HG03469 (cell line): ENCODE results near the gene OR51B4.
"Not testable (repeated sequence)": the region's sequence is repeated elsewhere in the genome, so short reads cannot be mapped to it uniquely, and the experiment has no call there.

ENCODE experiments used
- ATAC-seq: cut with Tn5 transposase; IDR thresholded peaks from one replicate; pipeline ENCODE4 v1.9.1; 2021; ENCODE audit warnings: mild to moderate bottlenecking, moderate library complexity, moderate number of reproducible peaks; ENCODE audit not compliant: unreplicated experiment

The OR51B4 gene

DNA sequence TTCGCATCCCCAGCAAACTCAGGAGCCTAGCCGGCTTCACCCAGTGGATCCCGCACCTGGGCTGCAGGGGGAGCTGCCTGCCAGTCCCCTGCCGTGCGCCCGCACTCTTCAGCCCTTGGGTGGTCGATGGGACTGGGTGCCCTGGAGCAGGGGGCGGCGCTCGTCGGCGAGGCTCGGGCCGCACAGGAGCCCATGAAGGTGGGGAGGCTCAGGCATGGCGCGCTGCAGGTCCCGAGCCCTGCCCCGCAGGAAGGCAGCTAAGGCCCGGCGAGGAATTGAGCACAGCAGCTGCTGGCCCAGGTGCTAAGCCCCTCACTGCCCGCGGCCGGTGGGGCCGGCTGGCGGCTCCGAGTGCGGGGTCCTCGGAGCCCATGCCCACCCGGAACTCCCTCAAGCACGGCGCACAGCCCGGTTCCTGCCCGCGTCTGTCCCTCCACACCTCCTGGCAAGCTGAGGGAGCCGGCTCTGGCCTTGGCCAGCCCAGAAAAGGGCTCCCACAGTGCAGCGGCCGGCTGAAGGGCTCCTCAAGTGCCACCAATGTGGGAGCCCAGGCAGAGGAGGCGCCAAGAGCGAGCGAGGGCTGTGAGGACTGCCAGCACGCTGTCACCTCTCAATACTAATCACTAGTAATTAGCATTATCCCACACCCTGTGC lies 7.3 kb downstream of the OR51B4 start:
- ATAC-seq: not testable (repeated sequence)

- no peak for ATAC-seq
These were observed 8.7 kb downstream of the OR51B4 start for GRCh38 chr11:5293028-5293427.

DNA sequence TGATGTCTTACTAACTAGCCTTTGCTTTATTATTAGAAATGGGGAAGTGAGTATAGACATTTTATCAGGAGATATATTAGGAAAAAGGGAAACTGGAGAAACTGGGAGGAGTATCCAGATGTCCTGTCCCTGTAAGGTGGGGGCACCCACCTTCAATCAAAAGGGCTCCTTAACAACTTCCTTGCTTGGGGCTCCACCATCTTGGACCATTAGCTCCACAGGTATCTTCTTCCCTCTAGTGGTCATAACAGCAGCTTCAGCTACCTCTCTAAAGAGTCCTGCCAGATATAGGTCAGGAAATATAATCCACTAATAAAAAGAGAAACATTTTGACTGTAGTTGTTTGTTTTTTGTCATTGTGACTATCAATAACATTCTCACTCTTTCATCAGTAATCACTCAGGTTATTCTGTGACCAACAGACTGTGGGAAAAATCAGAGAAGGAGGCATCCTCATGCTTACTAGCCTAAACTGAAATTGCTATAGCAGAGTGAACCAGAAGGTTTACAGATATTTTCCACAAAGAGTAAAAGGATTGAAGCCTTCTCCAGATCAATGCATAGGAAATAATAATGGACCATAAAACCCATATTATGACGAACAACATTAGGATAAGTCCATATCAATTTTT lies 10.4 kb downstream of the OR51B4 start:
- peak; percentile 91 for ATAC-seq

DNA sequence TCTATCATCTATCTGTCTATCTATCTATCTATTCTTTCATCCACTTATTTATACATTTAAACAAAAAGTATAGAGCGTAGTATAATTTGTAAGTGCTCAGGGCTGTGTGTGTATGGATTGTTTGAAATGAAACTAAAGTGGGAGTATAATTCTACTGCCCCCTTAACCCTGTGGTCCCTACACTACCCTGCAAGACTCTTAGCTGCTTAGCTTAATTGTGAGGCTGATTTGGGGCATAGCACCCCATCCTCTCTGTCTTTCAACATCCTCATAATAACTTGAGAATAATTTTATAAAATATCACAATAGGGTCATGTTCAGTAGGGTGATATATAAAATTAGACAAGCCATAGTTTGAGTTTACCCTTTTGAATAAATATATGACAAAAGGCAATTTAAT lies 11.6 kb downstream of the OR51B4 start:
- no peak for ATAC-seq

DNA sequence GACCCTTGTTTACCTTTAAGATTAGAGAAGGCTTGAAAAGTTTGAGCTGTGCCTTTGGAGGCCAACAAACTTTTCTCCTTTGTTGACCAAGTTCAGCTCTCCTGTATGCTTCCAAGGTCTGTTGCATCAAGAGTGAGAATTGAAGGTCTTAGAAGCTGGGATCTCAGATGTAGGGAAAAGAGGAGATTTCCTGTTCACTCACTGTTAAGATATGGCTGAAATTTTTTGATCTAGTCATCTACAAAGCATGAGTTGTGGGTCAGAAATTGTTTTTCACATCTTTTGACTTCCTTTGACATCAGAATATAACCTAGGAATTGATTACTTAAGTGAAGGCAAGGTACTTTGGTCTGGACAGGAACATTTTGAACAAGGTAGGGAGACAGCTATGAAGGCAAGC lies 12.1 kb downstream of the OR51B4 start:
- no peak for ATAC-seq

GRCh38 chr11:5288906-5289550 lies 12.7 kb downstream of the OR51B4 start:
- ATAC-seq: no peak

DNA sequence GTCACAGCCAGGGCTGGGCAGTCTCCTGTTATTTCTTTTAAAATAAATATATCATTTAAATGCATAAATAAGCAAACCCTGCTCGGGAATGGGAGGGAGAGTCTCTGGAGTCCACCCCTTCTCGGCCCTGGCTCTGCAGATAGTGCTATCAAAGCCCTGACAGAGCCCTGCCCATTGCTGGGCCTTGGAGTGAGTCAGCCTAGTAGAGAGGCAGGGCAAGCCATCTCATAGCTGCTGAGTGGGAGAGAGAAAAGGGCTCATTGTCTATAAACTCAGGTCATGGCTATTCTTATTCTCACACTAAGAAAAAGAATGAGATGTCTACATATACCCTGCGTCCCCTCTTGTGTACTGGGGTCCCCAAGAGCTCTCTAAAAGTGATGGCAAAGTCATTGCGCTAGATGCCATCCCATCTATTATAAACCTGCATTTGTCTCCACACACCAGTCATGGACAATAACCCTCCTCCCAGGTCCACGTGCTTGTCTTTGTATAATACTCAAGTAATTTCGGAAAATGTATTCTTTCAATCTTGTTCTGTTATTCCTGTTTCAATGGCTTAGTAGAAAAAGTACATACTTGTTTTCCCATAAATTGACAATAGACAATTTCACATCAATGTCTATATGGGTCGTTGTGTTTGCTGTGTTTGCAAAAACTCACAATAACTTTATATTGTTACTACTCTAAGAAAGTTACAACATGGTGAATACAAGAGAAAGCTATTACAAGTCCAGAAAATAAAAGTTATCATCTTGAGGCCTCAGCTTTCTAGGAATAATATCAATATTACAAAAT lies 13.4 kb downstream of the OR51B4 start:
- ATAC-seq: no peak

- ATAC-seq: no peak
These were observed 14.8 kb downstream of the OR51B4 start for GRCh38 chr11:5286901-5287300.

DNA sequence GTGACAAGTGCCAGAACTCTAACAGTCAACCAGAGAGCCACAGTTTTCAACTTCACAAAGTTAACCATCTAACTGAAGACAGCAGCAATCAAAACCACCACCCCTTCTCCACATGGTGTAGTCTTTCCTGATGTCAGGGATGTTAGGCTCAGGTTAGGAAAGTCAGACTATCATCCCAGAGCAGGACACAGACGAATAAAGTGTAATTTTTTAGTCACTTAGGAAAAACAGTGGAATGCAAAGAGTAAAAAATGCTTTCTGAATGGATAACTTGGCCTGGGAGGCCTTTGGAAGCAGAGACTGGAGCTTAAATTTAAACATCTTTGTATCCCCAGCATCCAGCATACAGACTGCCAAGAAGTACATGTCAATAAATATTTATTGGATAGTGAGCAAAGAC lies 15.4 kb downstream of the OR51B4 start:
- ATAC-seq: no peak

- ATAC-seq: no peak
These were observed 15.9 kb downstream of the OR51B4 start for GRCh38 chr11:5285703-5286340.

DNA sequence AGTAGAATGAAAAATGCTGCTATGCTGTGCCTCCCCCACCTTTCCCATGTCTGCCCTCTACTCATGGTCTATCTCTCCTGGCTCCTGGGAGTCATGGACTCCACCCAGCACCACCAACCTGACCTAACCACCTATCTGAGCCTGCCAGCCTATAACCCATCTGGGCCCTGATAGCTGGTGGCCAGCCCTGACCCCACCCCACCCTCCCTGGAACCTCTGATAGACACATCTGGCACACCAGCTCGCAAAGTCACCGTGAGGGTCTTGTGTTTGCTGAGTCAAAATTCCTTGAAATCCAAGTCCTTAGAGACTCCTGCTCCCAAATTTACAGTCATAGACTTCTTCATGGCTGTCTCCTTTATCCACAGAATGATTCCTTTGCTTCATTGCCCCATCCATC lies 17.1 kb downstream of the OR51B4 start:
- ATAC-seq: no peak

DNA sequence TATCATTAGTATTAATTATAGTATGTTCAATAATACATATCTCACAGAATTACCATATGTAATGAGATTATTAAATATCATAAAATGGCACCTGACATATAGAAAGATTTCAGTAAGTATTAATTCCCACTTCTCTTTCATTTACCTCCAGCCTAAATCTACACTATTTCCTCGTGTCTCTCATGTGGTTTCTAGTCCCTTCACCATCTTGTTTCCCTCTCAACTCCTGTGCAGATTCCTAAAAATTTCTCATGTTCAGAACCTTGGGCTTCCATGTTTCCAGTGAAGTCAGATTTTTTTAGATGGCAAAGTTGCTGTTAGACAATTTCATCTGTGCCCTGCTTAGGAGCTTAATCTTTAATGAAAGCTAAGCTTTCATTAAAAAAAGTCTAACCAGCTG lies 17.9 kb downstream of the OR51B4 start:
- ATAC-seq: no peak

- no peak for ATAC-seq
These were observed 18.7 kb downstream of the OR51B4 start for GRCh38 chr11:5283086-5283485.

DNA sequence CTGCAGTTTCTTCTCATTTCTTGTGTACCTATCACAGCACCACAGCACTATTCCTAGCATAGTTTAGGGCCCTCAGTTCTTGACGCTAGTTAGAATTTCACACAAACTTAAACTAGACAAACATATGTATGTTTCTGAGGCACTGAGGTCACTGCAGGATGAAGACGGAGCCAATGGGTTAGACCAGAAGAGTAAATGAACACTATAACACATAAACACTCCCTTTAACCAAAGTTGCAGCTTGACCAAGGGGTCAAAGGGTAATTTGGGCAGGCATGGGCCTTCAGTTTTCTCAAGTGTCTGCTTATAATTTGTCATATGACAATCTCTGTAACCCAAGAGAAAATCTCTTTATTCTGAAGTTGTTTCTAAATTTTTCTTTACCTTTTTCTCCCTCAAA lies 19.1 kb downstream of the OR51B4 start:
- ATAC-seq: no peak

DNA sequence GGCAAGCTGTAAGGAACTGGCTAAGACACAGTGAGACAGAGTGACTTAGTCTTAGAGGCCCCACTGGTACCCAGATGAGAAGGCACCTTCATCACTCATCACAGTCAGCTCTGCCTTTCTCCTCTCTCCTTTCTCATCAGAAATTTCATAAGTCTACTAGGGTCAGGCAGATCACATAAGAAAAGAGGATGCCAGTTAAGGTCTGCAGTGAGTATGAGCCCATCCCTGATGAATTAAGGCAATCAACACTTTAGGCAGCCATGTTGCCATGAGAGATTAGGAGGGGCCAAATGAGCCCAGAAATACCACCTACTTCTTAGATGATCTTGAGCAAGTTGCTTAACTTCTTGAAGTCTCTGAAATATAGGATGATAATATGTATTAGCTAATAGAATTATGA lies 20.1 kb downstream of the OR51B4 start:
- no peak for ATAC-seq

DNA sequence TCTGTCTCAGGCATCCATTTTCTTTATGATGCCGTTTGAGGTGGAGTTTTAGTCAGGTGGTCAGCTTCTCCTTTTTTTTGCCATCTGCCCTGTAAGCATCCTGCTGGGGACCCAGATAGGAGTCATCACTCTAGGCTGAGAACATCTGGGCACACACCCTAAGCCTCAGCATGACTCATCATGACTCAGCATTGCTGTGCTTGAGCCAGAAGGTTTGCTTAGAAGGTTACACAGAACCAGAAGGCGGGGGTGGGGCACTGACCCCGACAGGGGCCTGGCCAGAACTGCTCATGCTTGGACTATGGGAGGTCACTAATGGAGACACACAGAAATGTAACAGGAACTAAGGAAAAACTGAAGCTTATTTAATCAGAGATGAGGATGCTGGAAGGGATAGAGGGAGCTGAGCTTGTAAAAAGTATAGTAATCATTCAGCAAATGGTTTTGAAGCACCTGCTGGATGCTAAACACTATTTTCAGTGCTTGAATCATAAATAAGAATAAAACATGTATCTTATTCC lies 21.1 kb downstream of the OR51B4 start:
- peak; percentile 90 for ATAC-seq

DNA sequence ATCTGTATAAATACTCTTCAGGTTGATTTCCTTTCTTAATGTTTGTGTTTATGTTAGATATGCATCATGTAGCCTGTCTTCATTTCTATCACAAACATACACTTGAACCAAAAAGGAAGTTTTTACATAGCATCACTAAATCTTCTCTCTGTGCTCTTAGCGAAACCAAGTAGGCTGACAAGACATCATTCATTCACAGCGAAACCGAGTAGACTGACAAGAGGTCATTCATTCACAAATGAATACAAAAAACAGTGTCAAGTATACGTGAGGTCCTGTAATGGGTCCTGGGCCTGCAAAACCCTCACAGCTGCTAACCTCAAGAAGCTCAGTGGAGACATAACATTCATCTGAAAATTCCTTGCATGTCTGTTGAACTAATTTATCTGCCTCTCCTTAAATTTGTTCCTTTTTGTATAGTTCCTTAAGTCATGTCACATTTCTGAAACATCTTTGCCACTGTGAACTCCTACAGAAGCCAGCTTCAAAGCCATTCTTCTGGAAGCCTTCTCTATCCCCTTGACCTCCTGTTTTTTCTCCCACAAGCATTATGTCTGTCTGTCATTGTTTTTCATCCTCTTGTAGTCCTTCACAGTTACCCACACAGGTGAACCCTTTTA lies 22.2 kb downstream of the OR51B4 start:
- no peak for ATAC-seq

DNA sequence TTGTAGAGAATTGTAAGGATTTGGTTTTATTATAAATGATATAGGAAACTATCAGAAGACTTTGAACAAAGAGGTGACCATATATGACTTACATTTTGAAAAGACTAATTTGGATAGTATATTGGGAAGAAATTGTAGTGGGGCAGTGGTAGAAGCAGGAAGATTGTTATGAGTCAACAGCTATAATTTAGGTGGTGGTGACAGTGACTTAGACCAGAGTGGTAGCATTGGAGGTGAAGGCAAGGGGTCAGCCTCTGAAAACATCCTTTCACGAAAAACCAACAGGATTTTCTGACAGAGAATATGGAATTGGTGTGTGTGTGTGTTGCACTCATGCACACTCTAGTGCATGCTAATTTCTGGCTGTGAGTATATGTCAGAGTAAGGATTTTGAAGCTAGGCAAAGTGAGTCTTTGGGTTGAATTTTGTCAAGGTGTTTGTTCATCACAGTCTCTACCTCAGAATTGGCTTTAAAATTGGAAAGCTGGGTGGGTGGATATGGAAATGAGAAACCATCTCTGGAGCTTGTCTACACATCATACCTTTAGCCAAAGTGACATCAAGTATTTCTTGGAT lies 23.9 kb downstream of the OR51B4 start:
- no peak for ATAC-seq

GRCh38 chr11:5276697-5277096 lies 25.0 kb downstream of the OR51B4 start:
- no peak for ATAC-seq
